Esophagus muscularis mucosa (tissue), 4 donors: Measurements from ENCODE around the gene RASAL2.

Source experiments
- CTCF ChIP-seq, 3 experiments: fragments of 200-600 bp in 2 of 3; fragments of 450-650 bp in 1 of 3; sonication (generic) in 2 of 3; IDR thresholded peaks; one replicate each; pipeline ENCODE4 v1.5.1; 2017 to 2019; ENCODE audit warnings: antibody characterized with exemption in 3 of 3, mild to moderate bottlenecking in 2 of 3, moderate library complexity in 1 of 3
- EP300 ChIP-seq: sonication (generic); formaldehyde crosslinking; IDR thresholded peaks from one replicate; pipeline ENCODE4 v1.6.1; 2017; ENCODE audit warnings: antibody characterized with exemption
- POLR2A ChIP-seq: fragments of 450-650 bp; IDR thresholded peaks from one replicate; pipeline ENCODE4 v1.6.1; 2017; ENCODE audit warnings: antibody characterized with exemption, moderate library complexity, mild to moderate bottlenecking, low read depth

GRCh38 chr1:178230881-178231409 lies 137.0 kb downstream of the RASAL2 start:
- no peak for TF ChIP-seq CTCF (IDR thresholded peaks at IDR 0.05)
- no peak for TF ChIP-seq EP300
- no peak for TF ChIP-seq POLR2A
